ENCODE measurements around the gene FAM124A.

FAM124A gene

GRCh38 chr13:51305271-51305967 lies 83.2 kb downstream of the FAM124A start:
- no peak for DNase-seq (ENCODE audit: low read depth, low spot score)

GRCh38 chr13:51308781-51309180 lies 86.6 kb downstream of the FAM124A start:
- no peak for DNase-seq (ENCODE audit: low read depth, low spot score)

GRCh38 chr13:51311231-51311630 lies 89.0 kb downstream of the FAM124A start:
- no peak for DNase-seq (ENCODE audit: low read depth, low spot score)

- DNase-seq (ENCODE audit: low read depth, low spot score), result no peak
Measured at GRCh38 chr13:51311957-51312520, 89.8 kb downstream of the FAM124A start.

GRCh38 chr13:51313619-51314018 lies 91.4 kb downstream of the FAM124A start:
- no peak for DNase-seq (ENCODE audit: low read depth, low spot score)

- DNase-seq (ENCODE audit: low read depth, low spot score), result no peak
Measured at GRCh38 chr13:51317262-51317661, 95.1 kb downstream of the FAM124A start.

GRCh38 chr13:51318015-51318414 lies 95.8 kb downstream of the FAM124A start:
- no peak for DNase-seq (ENCODE audit: low read depth, low spot score)

- DNase-seq (ENCODE audit: low read depth, low spot score), result no peak
Measured at GRCh38 chr13:51318876-51319275, 96.7 kb downstream of the FAM124A start.

- no peak for DNase-seq (ENCODE audit: low read depth, low spot score)
Measured at GRCh38 chr13:51321836-51322235, 99.6 kb downstream of the FAM124A start.

GRCh38 chr13:51322826-51323225 lies 100.6 kb downstream of the FAM124A start:
- no peak for DNase-seq (ENCODE audit: low read depth, low spot score)

- no peak for DNase-seq (ENCODE audit: low read depth, low spot score)
Measured at GRCh38 chr13:51323824-51324511, 101.8 kb downstream of the FAM124A start.

GRCh38 chr13:51324714-51325420 lies 102.7 kb downstream of the FAM124A start:
- no peak for DNase-seq (ENCODE audit: low read depth, low spot score)

GRCh38 chr13:51325837-51326236 lies 103.6 kb downstream of the FAM124A start:
- DNase-seq (ENCODE audit: low read depth, low spot score), result no peak

- DNase-seq (ENCODE audit: low read depth, low spot score), result no peak
Measured at GRCh38 chr13:51326777-51327176, 104.6 kb downstream of the FAM124A start.

- no peak for DNase-seq (ENCODE audit: low read depth, low spot score)
Measured at GRCh38 chr13:51327961-51328360, 105.8 kb downstream of the FAM124A start.

GRCh38 chr13:51328488-51328887 lies 106.3 kb downstream of the FAM124A start:
- DNase-seq (ENCODE audit: low read depth, low spot score), result no peak

GRCh38 chr13:51329606-51330005 lies 107.4 kb downstream of the FAM124A start:
- DNase-seq (ENCODE audit: low read depth, low spot score), result no peak

- no peak for DNase-seq (ENCODE audit: low read depth, low spot score)
Measured at GRCh38 chr13:51330791-51331190, 108.6 kb downstream of the FAM124A start.

- DNase-seq (ENCODE audit: low read depth, low spot score), result no peak
Measured at GRCh38 chr13:51331354-51331861, 109.2 kb downstream of the FAM124A start.

GRCh38 chr13:51332566-51333361 lies 110.6 kb downstream of the FAM124A start:
- no peak for DNase-seq (ENCODE audit: low read depth, low spot score)

GRCh38 chr13:51333421-51333820 lies 111.2 kb downstream of the FAM124A start:
- DNase-seq (ENCODE audit: low read depth, low spot score), result no peak
